ENCODE measurements around the gene RNF215.

RNF215 gene

GRCh38 chr22:30386960-30387827, at the start of gene RNF215:
Gene RNF215, minus strand, starts transcription at chr22:30387411. Its CDS starts 98 bp downstream, at chr22:30387313.
- DNase-seq = peak; percentile 92

- no peak for DNase-seq
Measured at GRCh38 chr22:30436196-30436595, 49.0 kb upstream of the RNF215 start.

- DNase-seq = no peak
Measured at GRCh38 chr22:30435674-30436126, 48.5 kb upstream of the RNF215 start.

- DNase-seq = no peak
Measured at GRCh38 chr22:30434843-30435242, 47.6 kb upstream of the RNF215 start.

- no peak for DNase-seq
Measured at GRCh38 chr22:30433773-30434172, 46.6 kb upstream of the RNF215 start.

- no peak for DNase-seq
Measured at GRCh38 chr22:30433227-30433626, 46.0 kb upstream of the RNF215 start.

- DNase-seq = no peak
Measured at GRCh38 chr22:30432520-30432919, 45.3 kb upstream of the RNF215 start.

- DNase-seq = no peak
Measured at GRCh38 chr22:30432096-30432495, 44.9 kb upstream of the RNF215 start.

GRCh38 chr22:30430933-30431332, 43.7 kb upstream of the RNF215 start:
- DNase-seq = no peak

- no peak for DNase-seq
Measured at GRCh38 chr22:30429887-30430286, 42.7 kb upstream of the RNF215 start.

GRCh38 chr22:30427871-30428270, 40.7 kb upstream of the RNF215 start:
- DNase-seq = no peak

- DNase-seq = peak; percentile 77
Measured at GRCh38 chr22:30426388-30427353, 39.5 kb upstream of the RNF215 start.

GRCh38 chr22:30425616-30426387, 38.6 kb upstream of the RNF215 start, which contains the start of gene MTFP1:
Gene MTFP1, plus strand, starts transcription at chr22:30425768. Its CDS starts 112 bp downstream, at chr22:30425880.
- peak; percentile 88 for DNase-seq

- no peak for DNase-seq
Measured at GRCh38 chr22:30425327-30425615, 38.1 kb upstream of the RNF215 start.

- DNase-seq = peak; percentile 14
Measured at GRCh38 chr22:30424534-30425326, 37.5 kb upstream of the RNF215 start.

- peak; percentile 98 for DNase-seq
Measured at GRCh38 chr22:30423959-30424533, 36.8 kb upstream of the RNF215 start.

GRCh38 chr22:30423301-30423958, 36.2 kb upstream of the RNF215 start:
- no peak for DNase-seq

- no peak for DNase-seq
Measured at GRCh38 chr22:30422481-30423300, 35.5 kb upstream of the RNF215 start.

- no peak for DNase-seq
Measured at GRCh38 chr22:30421695-30422480, 34.7 kb upstream of the RNF215 start.

Measured in retina (tissue), 1 donor.